HG03442 (cell line): ENCODE measurements around the gene SNAI3.
A peak's percentile ranks its signal among the peaks of the same experiment; 100 is the strongest.

Source experiments
- ATAC-seq: cut with Tn5 transposase; IDR thresholded peaks from one replicate; pipeline ENCODE4 v1.9.1; 2021; ENCODE audit warnings: mild to moderate bottlenecking, moderate library complexity; ENCODE audit not compliant: unreplicated experiment

The SNAI3 gene

DNA sequence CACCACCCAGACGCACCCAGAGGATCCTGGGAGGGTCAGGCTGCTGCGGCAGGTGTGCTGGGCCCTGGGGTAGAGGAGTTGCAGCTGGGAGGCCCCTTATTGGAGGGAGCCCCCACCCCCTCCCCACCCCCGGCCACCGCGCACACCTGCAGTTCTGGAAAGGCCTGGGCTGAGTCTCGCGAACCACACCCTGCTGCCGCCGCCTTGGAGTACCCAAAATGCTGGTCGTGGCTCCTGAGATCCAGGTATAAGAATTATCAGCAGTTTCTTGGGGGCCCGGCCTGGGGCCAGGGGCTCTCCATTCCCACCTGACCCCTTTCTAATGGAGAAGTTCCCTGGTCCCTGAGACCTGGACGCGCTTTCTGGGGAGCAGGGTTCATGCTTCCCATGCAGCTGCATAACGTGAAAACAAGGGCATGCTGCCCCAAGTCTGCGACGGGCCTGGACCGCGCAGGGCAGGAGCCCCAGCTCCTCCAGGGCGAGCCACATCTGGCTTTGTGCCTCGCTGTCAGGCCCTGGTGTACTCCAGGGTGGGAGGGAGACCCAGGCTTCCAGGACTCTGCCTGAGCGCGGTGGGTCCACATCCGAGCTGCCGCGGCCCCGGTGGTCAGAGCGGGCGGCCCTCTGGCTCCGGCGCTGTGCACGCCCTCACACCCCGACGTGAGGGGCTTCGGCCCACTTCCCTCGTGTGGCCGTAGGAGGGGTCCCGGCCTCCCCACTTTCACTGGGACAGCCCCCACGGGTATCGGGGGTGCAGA lies 7.3 kb upstream of the SNAI3 start:
- ATAC-seq: no peak

GRCh38 chr16:88692861-88693260 lies 6.6 kb upstream of the SNAI3 start:
- ATAC-seq: no peak

DNA sequence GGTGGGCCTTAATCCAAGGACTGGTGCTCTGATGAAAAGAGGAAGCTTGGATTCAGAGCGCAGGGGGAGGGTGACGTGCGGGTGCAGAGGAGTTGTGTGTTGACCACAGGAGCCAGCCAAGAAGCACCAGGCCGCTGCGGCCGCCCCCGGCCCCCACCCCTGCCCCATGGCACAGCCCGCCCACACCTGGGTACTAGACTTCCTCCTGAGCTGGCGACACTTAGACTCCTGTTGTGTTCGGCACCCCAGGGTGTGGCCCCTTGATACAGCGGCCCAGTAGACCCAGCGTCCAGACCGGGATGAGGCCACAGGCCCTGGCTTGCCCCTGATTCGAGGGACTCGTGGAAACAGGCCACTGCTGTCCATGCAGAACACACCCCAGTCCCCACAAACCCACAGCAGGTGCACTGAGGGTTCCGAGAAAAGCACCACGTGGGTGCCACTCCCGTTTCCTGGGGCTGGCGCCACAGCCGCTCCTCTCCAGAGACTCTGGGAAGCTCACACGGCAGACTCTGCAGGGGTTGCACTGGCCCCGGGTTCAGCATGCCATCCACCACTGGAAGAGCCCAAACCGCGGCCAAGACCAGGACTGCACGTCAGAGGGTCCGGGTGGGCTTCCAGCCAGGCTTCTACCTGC lies 5.7 kb upstream of the SNAI3 start:
- ATAC-seq: no peak

DNA sequence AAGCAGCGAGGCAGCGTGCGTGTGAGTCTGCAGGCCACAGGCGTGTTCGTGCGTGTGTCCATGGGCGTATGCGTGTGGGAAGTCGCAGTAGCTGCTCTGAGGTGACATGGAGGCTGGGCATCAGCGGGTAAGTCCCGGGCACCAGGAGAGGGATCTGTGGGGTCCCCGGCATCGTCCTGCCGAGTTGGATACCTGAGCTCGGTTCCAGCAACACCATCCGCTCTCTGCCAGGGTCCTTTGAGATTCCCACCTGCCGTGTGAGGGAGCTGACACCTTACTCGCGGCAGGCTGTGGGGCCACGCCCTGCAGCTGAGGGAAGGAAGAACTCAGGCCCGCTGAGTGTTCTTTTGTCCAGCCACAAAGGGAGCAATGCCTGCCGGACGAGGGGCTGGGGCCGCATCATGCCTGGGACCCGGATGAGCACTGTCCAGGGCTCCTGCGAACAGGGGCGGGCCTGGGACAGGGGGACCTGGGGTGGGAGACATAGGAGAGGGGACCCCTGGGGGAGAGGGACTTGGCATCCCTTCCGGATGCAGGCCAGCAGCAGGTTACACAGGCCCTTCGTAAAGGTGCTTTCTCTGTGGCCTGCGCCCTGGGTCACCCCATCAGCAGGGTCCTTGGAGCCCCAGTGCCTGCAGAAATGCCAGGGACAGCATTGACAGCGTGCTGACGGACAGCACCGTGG lies 5.0 kb upstream of the SNAI3 start:
- ATAC-seq: no peak

DNA sequence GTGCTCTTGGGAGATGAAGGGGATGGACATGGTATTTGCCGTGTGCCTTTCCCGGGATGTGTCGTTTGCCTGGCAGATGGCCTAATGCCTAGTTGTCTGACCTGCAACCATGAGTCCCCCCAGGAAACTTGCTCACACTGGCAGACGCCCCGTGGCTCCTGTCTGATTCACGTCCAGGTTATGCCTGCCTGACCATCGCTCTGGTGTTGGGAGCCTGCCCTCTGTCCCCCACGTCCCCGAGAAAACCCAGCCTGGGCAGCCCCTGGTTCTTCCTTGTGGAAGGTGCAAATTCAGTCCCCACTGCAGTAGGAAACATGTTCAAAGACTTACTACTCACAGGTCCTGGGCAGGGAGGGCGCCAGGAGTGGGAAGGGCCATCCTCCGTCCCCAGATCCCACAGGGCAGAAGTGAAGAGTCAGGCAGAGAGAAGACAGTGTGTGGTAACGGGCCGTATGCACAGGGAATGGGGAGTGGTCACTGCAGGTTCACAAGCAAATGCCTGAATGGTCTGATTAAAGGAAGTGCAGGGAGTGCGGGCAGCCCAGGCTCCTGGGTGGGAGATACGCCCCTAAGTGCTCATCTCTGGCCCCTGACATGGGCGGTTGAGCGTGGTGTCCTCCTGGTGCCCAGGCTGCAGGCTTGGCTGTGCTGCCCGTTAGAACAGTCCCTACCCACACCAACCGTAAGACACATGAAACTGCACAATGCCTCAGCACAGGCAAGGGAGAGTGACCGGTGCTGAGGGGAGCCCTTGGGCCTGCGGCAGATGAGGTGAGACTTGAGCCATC lies 4.2 kb upstream of the SNAI3 start:
- ATAC-seq: no peak

GRCh38 chr16:88688013-88688778 lies 1.9 kb upstream of the SNAI3 start:
- no peak for ATAC-seq

GRCh38 chr16:88687676-88688012 lies 1.3 kb upstream of the SNAI3 start:
- no peak for ATAC-seq

DNA sequence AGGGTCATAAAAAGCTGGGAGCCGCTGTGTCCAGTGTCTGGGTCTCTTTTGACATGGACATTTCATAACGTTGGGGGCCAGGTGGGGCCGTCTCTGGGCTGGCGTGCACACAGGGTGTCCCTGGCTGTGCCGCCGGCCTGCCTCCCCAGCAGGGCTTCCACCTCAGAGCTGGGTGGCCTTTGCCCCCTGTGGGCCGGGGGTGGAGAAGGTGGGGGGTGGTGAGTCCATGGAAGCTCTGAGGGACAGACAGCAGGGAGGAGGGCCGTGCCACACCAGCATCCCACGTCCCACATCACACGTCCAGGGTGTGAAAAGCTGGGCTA lies 908 bp upstream of the SNAI3 start:
- ATAC-seq: no peak

DNA sequence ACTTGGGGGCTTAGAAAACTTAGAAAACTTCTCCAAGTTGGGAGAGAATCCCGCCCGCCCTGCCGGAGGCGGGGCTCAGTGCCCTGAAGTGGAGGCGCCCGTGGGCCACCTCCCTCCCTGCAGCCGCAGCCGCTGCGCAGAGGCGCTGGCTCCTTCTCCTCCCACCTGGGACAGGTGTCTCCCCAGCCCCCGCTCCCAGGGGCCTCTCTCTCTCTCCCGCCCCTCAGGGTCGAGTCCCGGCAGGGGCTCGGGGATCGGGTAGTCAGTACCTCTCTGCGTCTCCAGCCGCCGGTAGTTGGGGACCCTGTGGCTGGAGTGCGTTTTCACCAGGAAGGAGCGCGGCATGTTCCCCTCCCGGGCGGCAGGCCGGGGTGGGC lies 257 bp downstream of the SNAI3 start:
- peak; percentile 20 for ATAC-seq

DNA sequence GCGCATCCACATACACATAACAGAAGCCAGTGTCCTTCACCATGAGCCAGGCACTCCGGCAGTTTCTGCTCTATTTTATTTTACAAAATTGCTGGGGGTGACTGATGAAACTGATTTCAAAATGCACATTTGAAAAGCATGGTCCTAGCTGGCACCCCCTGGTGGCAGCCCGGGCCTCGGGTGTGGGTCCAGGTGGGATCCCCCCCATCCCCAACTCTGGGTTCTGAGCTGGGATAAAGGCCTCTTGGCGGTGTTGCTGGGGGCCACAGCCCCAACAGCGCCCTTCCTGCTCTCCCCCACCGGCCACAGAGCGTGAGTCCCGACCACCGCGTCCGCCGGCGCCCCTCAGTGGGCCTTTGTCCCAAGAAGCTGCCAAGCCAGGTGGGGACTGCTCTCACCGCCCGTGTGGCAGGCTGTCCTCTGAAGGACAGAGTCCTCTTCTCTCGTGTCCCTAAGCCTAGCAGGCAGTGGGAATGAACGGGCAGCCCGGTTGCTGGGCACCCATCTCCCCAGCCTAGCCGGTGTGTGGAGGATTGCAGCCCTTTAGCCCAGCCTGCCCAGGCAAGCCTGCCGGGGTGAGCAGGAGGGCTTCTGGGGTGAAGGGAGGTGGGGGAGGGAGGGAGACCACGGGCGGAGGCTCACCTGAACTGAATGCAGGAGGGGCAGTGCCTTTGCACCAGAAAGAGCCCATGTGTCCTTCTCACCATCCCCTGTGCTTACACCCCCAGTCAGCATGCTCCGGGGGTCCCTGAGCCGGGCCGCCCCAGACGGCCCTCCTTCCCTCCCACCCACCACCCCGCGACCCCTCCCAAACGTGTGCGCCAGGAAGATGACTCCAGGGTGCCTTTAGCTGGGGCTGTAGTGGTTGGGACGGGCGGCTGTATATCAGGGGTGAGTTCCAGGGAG lies 898 bp downstream of the SNAI3 start:
- ATAC-seq: no peak

- no peak for ATAC-seq
Observed at GRCh38 chr16:88684569-88685155, 1.6 kb downstream of the SNAI3 start.

DNA sequence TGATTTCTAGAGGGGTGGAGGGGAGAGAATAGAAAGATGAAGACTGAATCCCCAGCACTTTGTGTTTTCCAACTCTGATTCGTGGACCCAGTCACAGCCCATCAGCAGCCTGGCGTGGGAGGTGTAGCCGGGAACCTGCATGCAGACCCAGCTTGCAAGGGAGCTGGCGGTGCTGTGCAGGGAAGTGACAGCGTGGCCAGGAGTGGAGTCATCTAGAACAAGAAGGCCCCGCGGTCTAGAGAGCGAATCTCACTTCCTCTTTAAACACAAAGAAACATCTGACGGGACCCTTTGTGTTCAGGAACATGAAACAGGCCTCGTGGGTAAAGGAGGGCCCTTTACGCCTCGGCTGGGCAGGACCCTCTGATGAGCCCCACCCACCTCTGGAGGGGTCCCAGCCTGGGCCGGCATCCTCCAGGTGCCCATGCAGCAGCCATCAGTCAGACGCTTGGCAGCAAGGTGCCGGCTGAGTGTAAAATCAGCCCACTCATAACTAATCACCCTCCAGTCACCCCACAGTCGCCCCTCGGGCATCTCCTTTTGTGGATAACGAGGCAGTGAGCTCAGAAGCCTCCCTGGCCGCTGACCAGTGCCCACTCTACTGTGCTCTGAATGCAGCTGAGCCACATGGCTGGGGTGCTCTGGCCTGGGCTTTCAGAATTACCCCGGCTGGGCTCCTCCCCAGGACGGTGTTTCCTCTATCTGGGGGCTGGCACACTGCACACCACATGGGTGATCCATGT lies 4.4 kb downstream of the SNAI3 start:
- peak; percentile 46 for ATAC-seq

DNA sequence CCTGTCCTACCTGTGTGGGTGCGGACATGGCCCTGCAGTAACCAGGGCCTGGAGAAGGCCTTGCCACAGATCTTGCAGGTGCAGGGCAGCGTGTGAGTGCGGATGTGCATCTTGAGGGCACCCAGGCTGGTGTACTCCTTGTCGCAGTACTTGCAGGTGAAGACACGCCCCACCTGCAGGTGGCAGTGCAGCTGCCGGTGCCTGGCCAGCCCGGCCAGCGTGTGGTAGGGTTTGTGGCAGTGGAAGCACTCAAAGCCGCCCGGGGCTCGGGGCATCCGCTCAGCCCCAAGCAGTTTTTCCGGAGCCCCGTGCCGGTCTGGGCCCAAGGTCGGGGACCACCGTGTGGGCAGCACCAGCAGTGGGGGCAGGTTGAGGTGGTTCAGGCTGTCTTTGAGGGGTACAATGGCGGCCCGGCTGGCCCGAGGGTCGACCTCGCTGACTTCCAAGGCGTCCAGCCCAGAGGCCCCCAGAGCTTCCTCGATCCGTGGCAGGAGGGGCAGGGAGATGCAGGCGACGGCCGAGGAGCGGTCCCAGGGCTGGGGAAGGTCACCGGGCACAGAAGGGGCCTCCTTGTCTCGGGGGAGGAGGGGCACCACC lies 5.1 kb downstream of the SNAI3 start:
- no peak for ATAC-seq

GRCh38 chr16:88680554-88681083 lies 5.7 kb downstream of the SNAI3 start:
- no peak for ATAC-seq

GRCh38 chr16:88678224-88678979 lies 7.9 kb downstream of the SNAI3 start:
- no peak for ATAC-seq

DNA sequence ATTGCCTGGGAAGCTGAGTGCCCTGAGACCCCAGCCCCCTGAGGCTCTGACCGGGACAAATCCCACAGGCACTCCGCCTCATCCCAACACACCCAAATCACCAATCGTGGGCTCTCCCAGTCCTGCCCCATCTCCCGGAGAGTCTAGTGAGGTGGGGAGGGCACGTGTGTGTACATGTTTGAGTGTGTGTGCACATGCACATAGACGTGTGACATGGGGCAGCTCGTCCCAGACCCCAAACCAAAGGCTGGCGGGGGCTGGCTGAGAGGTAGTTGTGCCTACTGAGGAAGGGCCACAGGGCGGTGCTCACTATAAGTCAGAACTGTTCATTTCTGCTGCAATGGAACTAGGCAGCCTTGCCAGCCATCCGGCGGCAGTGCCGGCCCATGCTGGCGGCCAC lies 8.6 kb downstream of the SNAI3 start:
- ATAC-seq: no peak

DNA sequence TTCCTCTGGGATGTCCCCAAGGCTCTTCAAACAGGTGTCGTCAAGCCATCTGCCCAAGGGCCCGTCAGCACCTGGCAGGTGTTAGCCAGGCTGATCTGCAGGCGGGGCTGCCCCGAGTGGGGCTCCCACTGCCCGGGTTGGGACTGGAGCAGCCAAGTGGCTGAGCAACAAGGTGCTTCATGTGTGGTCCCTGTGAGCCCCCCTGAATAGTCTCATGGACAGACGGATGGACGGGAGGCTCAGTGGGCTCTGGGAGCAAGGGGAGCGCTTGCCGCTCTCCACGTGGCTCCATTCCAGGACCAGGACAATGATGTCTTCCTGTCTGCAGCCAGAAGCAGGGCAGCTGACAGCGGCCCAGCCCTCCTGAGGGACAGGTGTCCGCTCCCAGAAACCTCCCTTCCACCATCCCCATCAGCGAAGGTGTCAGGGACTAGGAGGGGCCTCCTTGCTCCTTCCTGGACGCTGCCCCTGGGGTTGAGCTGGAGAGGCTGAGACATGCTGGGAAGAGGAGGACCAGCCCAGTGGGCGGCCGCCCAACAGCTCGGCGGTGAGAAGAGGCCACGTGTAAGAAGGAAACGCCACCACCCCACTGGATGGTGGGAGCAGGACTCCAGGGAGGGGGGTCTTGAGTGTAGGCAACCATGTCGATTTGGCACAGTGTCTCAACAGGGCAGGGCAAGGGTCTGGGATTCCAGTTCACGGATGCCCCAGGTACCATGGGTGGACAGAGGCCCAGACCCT lies 9.6 kb downstream of the SNAI3 start:
- no peak for ATAC-seq
